ENCODE results near the gene BTRC.

DNA sequence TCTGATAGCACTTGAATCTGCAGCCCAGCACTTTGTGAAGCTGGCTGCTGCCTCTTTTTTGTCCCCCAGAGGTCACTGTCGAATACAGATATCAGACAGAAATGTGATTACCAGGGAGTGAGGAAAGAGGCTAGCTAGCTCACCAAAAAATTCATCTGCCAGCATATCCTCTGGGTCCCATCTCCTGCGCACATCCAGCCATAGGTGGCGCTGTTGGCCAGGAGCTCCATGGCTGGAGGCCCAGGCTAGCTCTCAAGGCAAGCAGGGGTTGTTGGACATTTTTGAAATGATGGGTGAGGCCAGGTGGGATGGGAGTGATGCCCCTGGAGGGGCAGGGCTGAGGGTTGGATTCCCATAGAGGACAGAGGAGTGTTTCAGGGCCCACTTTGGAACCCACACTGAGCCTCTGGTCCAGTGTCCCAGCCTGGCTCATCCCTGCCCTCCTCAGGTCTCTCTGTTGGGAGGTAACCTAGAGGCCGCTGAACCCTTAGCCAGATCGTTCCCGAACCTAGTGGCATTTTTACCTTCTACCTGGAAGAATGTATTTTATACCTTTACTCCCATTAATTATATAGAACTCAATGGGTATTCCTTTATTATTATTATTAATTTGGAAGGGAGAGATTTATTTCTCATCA, 248.9 kb downstream of the BTRC start:
- TF ChIP-seq, protein P1, sequence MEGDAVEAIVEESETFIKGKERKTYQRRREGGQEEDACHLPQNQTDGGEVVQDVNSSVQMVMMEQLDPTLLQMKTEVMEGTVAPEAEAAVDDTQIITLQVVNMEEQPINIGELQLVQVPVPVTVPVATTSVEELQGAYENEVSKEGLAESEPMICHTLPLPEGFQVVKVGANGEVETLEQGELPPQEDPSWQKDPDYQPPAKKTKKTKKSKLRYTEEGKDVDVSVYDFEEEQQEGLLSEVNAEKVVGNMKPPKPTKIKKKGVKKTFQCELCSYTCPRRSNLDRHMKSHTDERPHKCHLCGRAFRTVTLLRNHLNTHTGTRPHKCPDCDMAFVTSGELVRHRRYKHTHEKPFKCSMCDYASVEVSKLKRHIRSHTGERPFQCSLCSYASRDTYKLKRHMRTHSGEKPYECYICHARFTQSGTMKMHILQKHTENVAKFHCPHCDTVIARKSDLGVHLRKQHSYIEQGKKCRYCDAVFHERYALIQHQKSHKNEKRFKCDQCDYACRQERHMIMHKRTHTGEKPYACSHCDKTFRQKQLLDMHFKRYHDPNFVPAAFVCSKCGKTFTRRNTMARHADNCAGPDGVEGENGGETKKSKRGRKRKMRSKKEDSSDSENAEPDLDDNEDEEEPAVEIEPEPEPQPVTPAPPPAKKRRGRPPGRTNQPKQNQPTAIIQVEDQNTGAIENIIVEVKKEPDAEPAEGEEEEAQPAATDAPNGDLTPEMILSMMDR (IDR thresholded peaks at IDR 0.05 in 2 of 3, conservative IDR thresholded peaks at IDR 0.05 in 1 of 3; ENCODE audit: control insufficient read depth in 2 of 3, extremely low read depth in 1 of 3, insufficient read depth in 1 of 3, low read depth in 3 of 3, low read length in 3 of 3) = peak; percentile 93 to 98 (median 96); a peak in 5 of 6 replicates
- TF ChIP-seq, protein P2, sequence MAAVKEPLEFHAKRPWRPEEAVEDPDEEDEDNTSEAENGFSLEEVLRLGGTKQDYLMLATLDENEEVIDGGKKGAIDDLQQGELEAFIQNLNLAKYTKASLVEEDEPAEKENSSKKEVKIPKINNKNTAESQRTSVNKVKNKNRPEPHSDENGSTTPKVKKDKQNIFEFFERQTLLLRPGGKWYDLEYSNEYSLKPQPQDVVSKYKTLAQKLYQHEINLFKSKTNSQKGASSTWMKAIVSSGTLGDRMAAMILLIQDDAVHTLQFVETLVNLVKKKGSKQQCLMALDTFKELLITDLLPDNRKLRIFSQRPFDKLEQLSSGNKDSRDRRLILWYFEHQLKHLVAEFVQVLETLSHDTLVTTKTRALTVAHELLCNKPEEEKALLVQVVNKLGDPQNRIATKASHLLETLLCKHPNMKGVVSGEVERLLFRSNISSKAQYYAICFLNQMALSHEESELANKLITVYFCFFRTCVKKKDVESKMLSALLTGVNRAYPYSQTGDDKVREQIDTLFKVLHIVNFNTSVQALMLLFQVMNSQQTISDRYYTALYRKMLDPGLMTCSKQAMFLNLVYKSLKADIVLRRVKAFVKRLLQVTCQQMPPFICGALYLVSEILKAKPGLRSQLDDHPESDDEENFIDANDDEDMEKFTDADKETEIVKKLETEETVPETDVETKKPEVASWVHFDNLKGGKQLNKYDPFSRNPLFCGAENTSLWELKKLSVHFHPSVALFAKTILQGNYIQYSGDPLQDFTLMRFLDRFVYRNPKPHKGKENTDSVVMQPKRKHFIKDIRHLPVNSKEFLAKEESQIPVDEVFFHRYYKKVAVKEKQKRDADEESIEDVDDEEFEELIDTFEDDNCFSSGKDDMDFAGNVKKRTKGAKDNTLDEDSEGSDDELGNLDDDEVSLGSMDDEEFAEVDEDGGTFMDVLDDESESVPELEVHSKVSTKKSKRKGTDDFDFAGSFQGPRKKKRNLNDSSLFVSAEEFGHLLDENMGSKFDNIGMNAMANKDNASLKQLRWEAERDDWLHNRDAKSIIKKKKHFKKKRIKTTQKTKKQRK (IDR thresholded peaks at IDR 0.05; ENCODE audit: low read depth, low read length) = no peak
- TF ChIP-seq, protein P3, sequence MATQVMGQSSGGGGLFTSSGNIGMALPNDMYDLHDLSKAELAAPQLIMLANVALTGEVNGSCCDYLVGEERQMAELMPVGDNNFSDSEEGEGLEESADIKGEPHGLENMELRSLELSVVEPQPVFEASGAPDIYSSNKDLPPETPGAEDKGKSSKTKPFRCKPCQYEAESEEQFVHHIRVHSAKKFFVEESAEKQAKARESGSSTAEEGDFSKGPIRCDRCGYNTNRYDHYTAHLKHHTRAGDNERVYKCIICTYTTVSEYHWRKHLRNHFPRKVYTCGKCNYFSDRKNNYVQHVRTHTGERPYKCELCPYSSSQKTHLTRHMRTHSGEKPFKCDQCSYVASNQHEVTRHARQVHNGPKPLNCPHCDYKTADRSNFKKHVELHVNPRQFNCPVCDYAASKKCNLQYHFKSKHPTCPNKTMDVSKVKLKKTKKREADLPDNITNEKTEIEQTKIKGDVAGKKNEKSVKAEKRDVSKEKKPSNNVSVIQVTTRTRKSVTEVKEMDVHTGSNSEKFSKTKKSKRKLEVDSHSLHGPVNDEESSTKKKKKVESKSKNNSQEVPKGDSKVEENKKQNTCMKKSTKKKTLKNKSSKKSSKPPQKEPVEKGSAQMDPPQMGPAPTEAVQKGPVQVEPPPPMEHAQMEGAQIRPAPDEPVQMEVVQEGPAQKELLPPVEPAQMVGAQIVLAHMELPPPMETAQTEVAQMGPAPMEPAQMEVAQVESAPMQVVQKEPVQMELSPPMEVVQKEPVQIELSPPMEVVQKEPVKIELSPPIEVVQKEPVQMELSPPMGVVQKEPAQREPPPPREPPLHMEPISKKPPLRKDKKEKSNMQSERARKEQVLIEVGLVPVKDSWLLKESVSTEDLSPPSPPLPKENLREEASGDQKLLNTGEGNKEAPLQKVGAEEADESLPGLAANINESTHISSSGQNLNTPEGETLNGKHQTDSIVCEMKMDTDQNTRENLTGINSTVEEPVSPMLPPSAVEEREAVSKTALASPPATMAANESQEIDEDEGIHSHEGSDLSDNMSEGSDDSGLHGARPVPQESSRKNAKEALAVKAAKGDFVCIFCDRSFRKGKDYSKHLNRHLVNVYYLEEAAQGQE (IDR thresholded peaks at IDR 0.05; ENCODE audit: low read depth, low read length) = no peak
- TF ChIP-seq POLR2AphosphoS5 (IDR thresholded peaks at IDR 0.05; ENCODE audit: low read length) = no peak
- TF ChIP-seq HDAC2 (IDR thresholded peaks at IDR 0.05) = no peak
- TF ChIP-seq, protein P4, sequence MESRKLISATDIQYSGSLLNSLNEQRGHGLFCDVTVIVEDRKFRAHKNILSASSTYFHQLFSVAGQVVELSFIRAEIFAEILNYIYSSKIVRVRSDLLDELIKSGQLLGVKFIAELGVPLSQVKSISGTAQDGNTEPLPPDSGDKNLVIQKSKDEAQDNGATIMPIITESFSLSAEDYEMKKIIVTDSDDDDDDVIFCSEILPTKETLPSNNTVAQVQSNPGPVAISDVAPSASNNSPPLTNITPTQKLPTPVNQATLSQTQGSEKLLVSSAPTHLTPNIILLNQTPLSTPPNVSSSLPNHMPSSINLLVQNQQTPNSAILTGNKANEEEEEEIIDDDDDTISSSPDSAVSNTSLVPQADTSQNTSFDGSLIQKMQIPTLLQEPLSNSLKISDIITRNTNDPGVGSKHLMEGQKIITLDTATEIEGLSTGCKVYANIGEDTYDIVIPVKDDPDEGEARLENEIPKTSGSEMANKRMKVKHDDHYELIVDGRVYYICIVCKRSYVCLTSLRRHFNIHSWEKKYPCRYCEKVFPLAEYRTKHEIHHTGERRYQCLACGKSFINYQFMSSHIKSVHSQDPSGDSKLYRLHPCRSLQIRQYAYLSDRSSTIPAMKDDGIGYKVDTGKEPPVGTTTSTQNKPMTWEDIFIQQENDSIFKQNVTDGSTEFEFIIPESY (IDR thresholded peaks at IDR 0.05) = no peak
- TF ChIP-seq MTA2 (IDR thresholded peaks at IDR 0.05; ENCODE audit: low read depth) = no peak

Data from GM12878 (cell line).